Mesenchymal stem cell (in vitro differentiated cells and primary cell): ENCODE results near the gene ADIG.

ENCODE experiments used
- DNase-seq: peaks from one replicate; pipeline ENCODE4 v3.0.0-alpha.2; 2013
- H2AFZ ChIP-seq: one replicate; pipeline ENCODE4 v1.6.1; 2013; ENCODE audit warnings: low read depth, mild to moderate bottlenecking, control low read depth, inconsistent platforms, low read length, moderate library complexity
- H2AK5ac ChIP-seq: 2 replicates; pipeline ENCODE4 v1.6.1; 2013; ENCODE audit warnings: low read length, moderate library complexity, mild to moderate bottlenecking, inconsistent platforms; ENCODE audit not compliant: severe bottlenecking
- H2BK120ac ChIP-seq: one replicate; pipeline ENCODE4 v1.6.1; 2013; ENCODE audit warnings: low read depth, mild to moderate bottlenecking, inconsistent platforms, low read length, moderate library complexity
- H2BK12ac ChIP-seq, 2 experiments: one replicate each; pipeline ENCODE4 v1.6.1; 2013; ENCODE audit warnings: inconsistent platforms in 2 of 2, low read length in 2 of 2, mild to moderate bottlenecking in 2 of 2, moderate library complexity in 2 of 2, control low read depth in 1 of 2
- H2BK15ac ChIP-seq: one replicate; pipeline ENCODE4 v1.6.1; 2013; ENCODE audit warnings: mild to moderate bottlenecking, low read depth, inconsistent platforms; ENCODE audit not compliant: poor library complexity, severe bottlenecking
- H2BK5ac ChIP-seq: 2 replicates; pipeline ENCODE4 v1.6.1; 2013; ENCODE audit warnings: low read depth, mild to moderate bottlenecking, low read length, control low read depth, inconsistent platforms; ENCODE audit not compliant: poor library complexity, severe bottlenecking
- H3K14ac ChIP-seq, 2 experiments: one replicate each; pipeline ENCODE4 v1.6.1; 2013; ENCODE audit warnings: inconsistent platforms in 2 of 2, low read length in 2 of 2, control low read depth in 1 of 2, mild to moderate bottlenecking in 1 of 2, moderate library complexity in 1 of 2
- H3K18ac ChIP-seq, 2 experiments: one replicate each; pipeline ENCODE4 v1.6.1; 2013; ENCODE audit warnings: inconsistent platforms in 2 of 2, low read length in 2 of 2, control low read depth in 1 of 2, low read depth in 1 of 2, mild to moderate bottlenecking in 1 of 2
- H3K23ac ChIP-seq, 2 experiments: one replicate each; pipeline ENCODE4 v1.6.1; 2013; ENCODE audit warnings: inconsistent platforms in 2 of 2, low read length in 2 of 2, mild to moderate bottlenecking in 2 of 2, moderate library complexity in 2 of 2, control low read depth in 1 of 2
- H3K27ac ChIP-seq: 2 replicates; pipeline ENCODE4 v1.5.1; 2013; ENCODE audit warnings: mild to moderate bottlenecking, moderate library complexity, low read length, control low read depth, inconsistent platforms; ENCODE audit not compliant: poor library complexity, severe bottlenecking
- H3K27me3 ChIP-seq, 2 experiments: 2 replicates each; pipeline versions ENCODE4 v1.6.1 to v1.7.0; 2013; ENCODE audit warnings: low read length in 2 of 2, mild to moderate bottlenecking in 2 of 2, moderate library complexity in 2 of 2, control low read depth in 1 of 2, inconsistent platforms in 1 of 2; ENCODE audit not compliant: control insufficient read depth in 1 of 2, insufficient read depth in 1 of 2
- H3K36me3 ChIP-seq, 2 experiments: 2 replicates each; pipeline versions ENCODE4 v1.6.1 to v1.7.0; 2013; ENCODE audit warnings: low read length in 2 of 2, control low read depth in 1 of 2, inconsistent platforms in 1 of 2, low read depth in 1 of 2, mild to moderate bottlenecking in 1 of 2; ENCODE audit not compliant: insufficient read depth in 2 of 2, control insufficient read depth in 1 of 2
- H3K4ac ChIP-seq, 2 experiments: one replicate each; pipeline ENCODE4 v1.6.1; 2013; ENCODE audit warnings: inconsistent platforms in 2 of 2, low read length in 2 of 2, mild to moderate bottlenecking in 2 of 2, moderate library complexity in 2 of 2, control low read depth in 1 of 2, low read depth in 1 of 2
- H3K4me1 ChIP-seq: 2 replicates; pipeline ENCODE4 v1.6.1; 2013; ENCODE audit warnings: low read depth, low read length, control low read depth; ENCODE audit not compliant: control insufficient read depth, insufficient read depth
- H3K4me2 ChIP-seq: 2 replicates; pipeline ENCODE4 v1.6.1; 2013; ENCODE audit warnings: low read length, mild to moderate bottlenecking, inconsistent platforms; ENCODE audit not compliant: poor library complexity, severe bottlenecking
- H3K4me3 ChIP-seq, 2 experiments: 2 replicates each; pipeline versions ENCODE4 v1.5.1 to v1.7.0; 2013; ENCODE audit warnings: low read length in 2 of 2, mild to moderate bottlenecking in 2 of 2, control low read depth in 1 of 2, low read depth in 1 of 2; ENCODE audit not compliant: insufficient read depth in 1 of 2
- H3K79me1 ChIP-seq: replicated peaks from 2 replicates; pipeline ENCODE4 v1.6.1; 2013; ENCODE audit warnings: mild to moderate bottlenecking, control low read depth, low read length, inconsistent platforms; ENCODE audit not compliant: poor library complexity, severe bottlenecking
- H3K9ac ChIP-seq: 2 replicates; pipeline ENCODE4 v1.7.0; 2013; ENCODE audit warnings: mild to moderate bottlenecking, low read length, moderate library complexity
- H3K9me3 ChIP-seq: 2 replicates; pipeline ENCODE4 v1.7.0; 2013; ENCODE audit warnings: mild to moderate bottlenecking, low read length; ENCODE audit not compliant: control insufficient read depth
- H4K8ac ChIP-seq: one replicate; pipeline ENCODE4 v1.6.1; 2013; ENCODE audit warnings: inconsistent platforms, mild to moderate bottlenecking, low read length, moderate library complexity
- H4K91ac ChIP-seq: one replicate; pipeline ENCODE4 v1.6.1; 2013; ENCODE audit warnings: mild to moderate bottlenecking, low read length, inconsistent platforms
- WGBS: methylation state at CpG from one replicate; pipeline ENCODE4 v1.1.7; 2013; ENCODE audit warnings: mixed read lengths; 5-methylcytosine and 5-hydroxymethylcytosine counted together

ADIG gene

DNA sequence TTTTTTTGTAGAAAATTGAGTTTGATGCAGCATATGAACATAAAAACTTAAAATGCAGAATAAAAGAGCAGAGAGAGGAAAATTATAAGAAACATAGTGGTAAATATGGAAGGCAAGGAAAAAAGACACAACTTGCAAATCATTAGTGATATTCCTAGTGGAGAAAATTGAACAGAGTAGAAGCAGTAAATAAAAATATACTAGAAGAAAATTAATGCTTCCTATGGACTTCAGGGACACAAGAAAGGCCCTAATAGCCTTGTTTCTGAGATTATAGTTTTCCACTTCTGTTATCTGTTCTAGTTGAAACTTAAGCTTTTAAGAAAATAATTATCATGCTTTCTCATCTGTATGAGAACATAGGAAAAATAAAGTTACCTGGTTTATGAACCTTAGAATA, 25.6 kb upstream of the ADIG start:
- Histone ChIP-seq H2BK5ac (no peak overlapping the region), H2BK15ac (no peak overlapping the region), H3K27ac (no peak overlapping the region), H2AK5ac (no peak overlapping the region), H2BK120ac (no peak overlapping the region), H3K9ac (no peak overlapping the region), H3K9me3 (no peaks in the 10 kb centered on the region), H3K4me3 (no peak overlapping the region), H3K36me3 (peaks cover 17 to 93% of the 10 kb centered on the region in 2 experiments), H3K4me2 (no peak overlapping the region), H3K4me1 (no peaks in the 10 kb centered on the region), H3K4ac (no peak overlapping the region), H4K91ac (no peak overlapping the region), H2BK12ac (no peak overlapping the region), H4K8ac (no peak overlapping the region), H2AFZ (no peak overlapping the region), H3K23ac (no peak overlapping the region), H3K18ac (no peak overlapping the region), H3K27me3 (no peaks in the 10 kb centered on the region), H3K14ac (no peak overlapping the region), H3K79me1 (peaks cover 11% of the 10 kb centered on the region)
- no peak for DNase-seq

DNA sequence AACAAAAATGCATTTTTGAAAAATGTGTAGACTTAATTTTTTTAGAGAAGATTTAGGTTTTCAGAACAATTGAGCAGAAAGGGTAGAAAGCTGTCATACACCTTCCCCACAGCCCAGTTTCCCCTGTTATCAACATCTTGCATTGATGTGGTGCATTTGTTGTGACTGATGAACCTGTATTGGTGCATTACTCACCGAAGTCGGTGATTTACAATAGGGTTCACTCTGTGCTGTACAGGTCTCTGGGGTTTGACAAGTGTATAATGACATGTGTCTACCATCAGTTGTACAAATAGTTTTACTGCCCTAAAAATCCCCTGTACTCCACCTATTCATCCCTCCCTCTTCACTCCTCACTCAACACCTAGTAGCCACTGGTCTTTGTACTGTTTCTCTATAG, 23.8 kb upstream of the ADIG start:
- peaks cover 9% of the 10 kb centered on the region for H3K79me1 ChIP-seq
- no peaks in the 10 kb centered on the region for H3K27me3 ChIP-seq
- no peak overlapping the region for H3K23ac ChIP-seq
- no peak overlapping the region for H3K4me2 ChIP-seq
- no peak overlapping the region for H3K4me3 ChIP-seq
- no peak overlapping the region for H3K4ac ChIP-seq
- no peak overlapping the region for H2BK12ac ChIP-seq
- peaks cover 15 to 86% of the 10 kb centered on the region in 2 experiments for H3K36me3 ChIP-seq
- H3K27ac ChIP-seq = no peak overlapping the region
- DNase-seq = no peak
- no peak overlapping the region for H2BK5ac ChIP-seq
- no peak overlapping the region for H3K9ac ChIP-seq
- no peak overlapping the region for H2AK5ac ChIP-seq
- no peak overlapping the region for H3K14ac ChIP-seq
- H2BK120ac ChIP-seq = no peak overlapping the region
- no peak overlapping the region for H2BK15ac ChIP-seq
- no peaks in the 10 kb centered on the region for H3K9me3 ChIP-seq
- H4K91ac ChIP-seq = no peak overlapping the region
- H3K18ac ChIP-seq = no peak overlapping the region
- no peak overlapping the region for H2AFZ ChIP-seq
- no peaks in the 10 kb centered on the region for H3K4me1 ChIP-seq
- no CpG with 5 or more reads among the region's 2 CpGs for WGBS
- H4K8ac ChIP-seq = no peak overlapping the region

DNA sequence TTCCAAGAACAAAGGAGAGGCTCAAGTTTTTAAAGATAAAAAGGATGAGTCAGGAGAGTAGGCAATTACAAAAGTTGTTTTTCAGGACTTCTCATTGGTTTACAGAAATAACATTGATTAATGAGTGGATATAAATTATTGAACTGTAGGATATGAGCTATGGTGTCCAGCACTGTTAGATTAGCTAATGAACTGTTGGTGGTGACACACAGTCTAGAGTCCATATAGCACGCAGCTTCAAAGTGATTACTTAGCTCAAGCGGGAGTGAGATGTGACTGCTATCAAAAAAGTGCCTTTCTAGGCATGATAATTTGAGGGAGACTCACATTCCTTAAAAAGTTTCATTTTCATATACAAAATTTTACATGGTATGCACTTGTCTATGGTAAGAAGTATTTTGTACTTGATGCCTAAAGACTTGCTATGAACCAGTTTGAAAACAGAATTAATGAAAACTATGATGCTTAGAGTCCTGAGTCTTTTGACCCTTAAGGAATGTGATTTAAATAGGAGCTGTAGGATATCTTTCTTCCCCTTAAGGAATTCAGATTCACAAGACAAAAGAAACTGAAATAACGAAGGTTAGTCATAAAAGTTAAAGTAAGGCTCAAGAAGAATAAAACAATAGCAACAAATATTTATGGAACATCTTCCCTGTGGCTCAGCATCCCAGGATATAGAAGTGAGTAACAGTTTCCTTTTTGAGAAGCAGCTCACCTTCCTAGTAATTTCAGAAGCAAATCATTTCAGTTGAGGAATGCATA, 22.2 kb upstream of the ADIG start:
- Histone ChIP-seq H3K27me3 (no peaks in the 10 kb centered on the region), H3K36me3 (peaks cover 8 to 85% of the 10 kb centered on the region in 2 experiments)
- WGBS = 80% methylated on average over 1 of the region's 3 CpGs

DNA sequence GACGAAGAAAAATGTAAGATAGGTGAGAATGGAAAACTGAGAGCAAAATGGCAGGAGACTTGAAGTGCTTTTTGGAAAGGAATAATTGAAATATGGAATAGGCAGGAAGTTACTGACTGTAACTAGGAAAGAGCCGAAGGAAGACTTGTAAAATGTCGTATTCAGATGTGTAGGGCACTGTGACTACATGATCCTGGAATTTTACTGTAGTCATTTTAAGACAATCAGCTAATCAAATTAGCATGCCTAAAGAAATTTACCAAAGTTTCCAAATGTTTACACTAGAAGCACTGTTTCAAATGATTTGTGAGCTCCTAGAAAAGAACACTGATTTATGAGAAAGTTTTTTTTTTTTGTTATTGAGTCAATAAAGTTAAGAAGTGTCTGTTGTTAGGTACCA, 21.2 kb upstream of the ADIG start:
- Histone ChIP-seq H3K23ac (no peak overlapping the region), H2AK5ac (no peak overlapping the region), H3K9ac (no peak overlapping the region), H2AFZ (no peak overlapping the region), H2BK15ac (no peak overlapping the region), H3K27ac (no peak overlapping the region), H3K14ac (no peak overlapping the region), H4K8ac (no peak overlapping the region), H3K36me3 (peaks cover 4 to 84% of the 10 kb centered on the region in 2 experiments), H2BK12ac (no peak overlapping the region), H2BK5ac (no peak overlapping the region), H2BK120ac (no peak overlapping the region), H3K4me1 (peaks cover 3% of the 10 kb centered on the region), H3K9me3 (no peaks in the 10 kb centered on the region), H3K4me3 (no peak overlapping the region), H3K27me3 (no peaks in the 10 kb centered on the region), H3K4me2 (no peak overlapping the region), H3K79me1 (peaks cover 9% of the 10 kb centered on the region), H3K4ac (no peak overlapping the region), H4K91ac (no peak overlapping the region), H3K18ac (no peak overlapping the region)
- WGBS = 95% methylated on average over 1 of the region's 3 CpGs
- DNase-seq = no peak

More for the DNA sequence above, 22.2 kb upstream of the ADIG start:
- H3K4me3 ChIP-seq = no peak overlapping the region
- H4K8ac ChIP-seq = no peak overlapping the region
- H2BK15ac ChIP-seq = no peak overlapping the region
- H2BK120ac ChIP-seq = no peak overlapping the region
- H3K18ac ChIP-seq = no peak overlapping the region
- no peak overlapping the region for H3K23ac ChIP-seq
- H3K4ac ChIP-seq = no peak overlapping the region
- no peak overlapping the region for H4K91ac ChIP-seq
- no peak overlapping the region for H2BK5ac ChIP-seq
- no peak overlapping the region for H2AK5ac ChIP-seq
- no peak overlapping the region for H3K14ac ChIP-seq
- H3K79me1 ChIP-seq = peaks cover 6% of the 10 kb centered on the region
- H3K27ac ChIP-seq = no peak overlapping the region
- H3K4me2 ChIP-seq = no peak overlapping the region
- H3K9ac ChIP-seq = no peak overlapping the region
- H2BK12ac ChIP-seq = no peak overlapping the region
- H3K9me3 ChIP-seq = no peaks in the 10 kb centered on the region
- DNase-seq = no peak
- H2AFZ ChIP-seq = no peak overlapping the region
- H3K4me1 ChIP-seq = peaks cover 3% of the 10 kb centered on the region
